Thyroid gland (tissue), 4 donors: Measurements from ENCODE around the gene PCDHA1. TPM values are rescaled to one million over a fixed set of nuclear protein-coding genes. Genes with fewer than 3 reads are reported as not detected.
A peak's percentile ranks its signal among the peaks of the same experiment; 100 is the strongest.
"Not testable (repeated sequence)": the region's sequence is repeated elsewhere in the genome, so short reads cannot be mapped to it uniquely, and the experiment has no call there.

ENCODE experiments used
- DNase-seq, 2 donors: peaks; one replicate each; pipeline ENCODE4 v3.0.0-alpha.2; 2019
- H3K27ac ChIP-seq, 3 donors: fragments of 200-600 bp; sonication (generic); 1 replicate in 2 of 3; 2 replicates in 1 of 3; pipeline ENCODE4 v1.5.1; 2016 to 2019; ENCODE audit warnings: mild to moderate bottlenecking in 1 of 3, moderate library complexity in 1 of 3
- H3K27me3 ChIP-seq: fragments of 200-600 bp; sonication (generic); one replicate; pipeline ENCODE4 v1.5.1; 2019
- H3K36me3 ChIP-seq, 2 donors: fragments of 200-600 bp; sonication (generic); one replicate each; pipeline ENCODE4 v1.5.1; 2016 to 2019
- H3K4me1 ChIP-seq, 2 donors: fragments of 200-600 bp; sonication (generic); one replicate each; pipeline ENCODE4 v1.5.1; 2017 to 2019
- H3K4me3 ChIP-seq, 3 donors: fragments of 200-600 bp; sonication (generic); replicated peaks in 1 of 3; 1 replicate in 2 of 3; 2 replicates in 1 of 3; pipeline ENCODE4 v1.5.1; 2016; ENCODE audit warnings: mild to moderate bottlenecking in 1 of 3
- H3K9me3 ChIP-seq: fragments of 200-600 bp; sonication (generic); one replicate; pipeline ENCODE4 v1.5.1; 2017
- CTCF ChIP-seq, 6 experiments: fragments of 200-600 bp in 3 of 6; fragments of 450-650 bp in 3 of 6; sonication (generic) in 3 of 6; IDR thresholded peaks; one replicate each; pipeline ENCODE4 v1.5.1; 2016 to 2019; ENCODE audit warnings: antibody characterized with exemption in 6 of 6, mild to moderate bottlenecking in 2 of 6, inconsistent platforms in 1 of 6, moderate library complexity in 1 of 6
- POLR2A ChIP-seq, 2 donors: fragments of 450-650 bp; IDR thresholded peaks; one replicate each; pipeline ENCODE4 v1.6.1; 2017; ENCODE audit warnings: antibody characterized with exemption in 2 of 2, mild to moderate bottlenecking in 2 of 2, moderate library complexity in 1 of 2
- WGBS, 2 donors: methylation state at CpG; one replicate each; pipeline ENCODE4 v1.1.5; 2017; 5-methylcytosine and 5-hydroxymethylcytosine counted together
- intact Hi-C: fragments of 100-400 bp; cut with DNase I; formaldehyde crosslinking; loops from one replicate; pipeline ENCODE4 v1.15.1; 2023
- total RNA-seq, 4 donors: library from RNA; depleted of rRNA; stranded (reverse); fragments of >200 nt; gene quantifications; one replicate each; pipeline ENCODE4 v1.2.3, GENCODE V29; 2016

PCDHA1 gene
- total RNA-seq, 4 donors from 2014 or later = 0.13 TPM; not detected in 3

GRCh38 chr5:140795259-140795641, 9.3 kb downstream of the PCDHA1 start:
- no peaks in the 10 kb centered on the region for H3K36me3 ChIP-seq
- DNase-seq = no peak
- TF ChIP-seq CTCF (IDR thresholded peaks at IDR 0.05) (peak in 1 of 6 experiments; percentile 18), POLR2A (IDR thresholded peaks at IDR 0.05) (no peak)
- intact Hi-C loops = no loop called here
- no peaks in the 10 kb centered on the region for H3K4me1 ChIP-seq
- no peaks in the 10 kb centered on the region for H3K27me3 ChIP-seq
- no peak overlapping the region for H3K4me3 ChIP-seq
- no peak overlapping the region for H3K27ac ChIP-seq
- H3K9me3 ChIP-seq = no peaks in the 10 kb centered on the region
- WGBS, 2 donors = 20 to 25% methylated on average over 15 of the region's 15 CpGs

GRCh38 chr5:140796072-140796717, 10.3 kb downstream of the PCDHA1 start:
- H3K9me3 ChIP-seq, DNase-seq, H3K27me3 ChIP-seq, H3K4me1 ChIP-seq, H3K4me3 ChIP-seq, intact Hi-C loops, H3K36me3 ChIP-seq, H3K27ac ChIP-seq: not testable (repeated sequence)
- 51 to 58% methylated on average over 47 to 68 of the region's 72 CpGs for WGBS, 2 donors

GRCh38 chr5:140796718-140797095, 10.8 kb downstream of the PCDHA1 start:
- no peak for DNase-seq
- intact Hi-C loops = no loop called here
- H3K4me1 ChIP-seq = no peaks in the 10 kb centered on the region
- TF ChIP-seq CTCF (IDR thresholded peaks at IDR 0.05) (no peak), POLR2A (IDR thresholded peaks at IDR 0.05) (no peak)
- no peaks in the 10 kb centered on the region for H3K27me3 ChIP-seq
- WGBS, 2 donors = 48 to 56% methylated on average over 12 to 22 of the region's 39 CpGs
- H3K4me3 ChIP-seq = no peak overlapping the region
- no peak overlapping the region for H3K27ac ChIP-seq
- no peaks in the 10 kb centered on the region for H3K9me3 ChIP-seq
- H3K36me3 ChIP-seq = no peaks in the 10 kb centered on the region

- no peak for DNase-seq
- H3K9me3 ChIP-seq = no peaks in the 10 kb centered on the region
- intact Hi-C loops = no loop called here
- H3K27ac ChIP-seq = no peak within 1 kb of the TSS
- no peaks in the 10 kb centered on the region for H3K4me1 ChIP-seq
- WGBS, 2 donors = 15 to 22% methylated on average over 28 to 29 of the region's 29 CpGs
- no peaks in the 10 kb centered on the region for H3K36me3 ChIP-seq
- no peak for TF ChIP-seq POLR2A (IDR thresholded peaks at IDR 0.05)
- peak in 2 of 6 experiments; percentile 30 to 51 for TF ChIP-seq CTCF (IDR thresholded peaks at IDR 0.05)
- H3K4me3 ChIP-seq = peak within 1 kb of the TSS in 1 of 3 donors; percentile 24
- no peaks in the 10 kb centered on the region for H3K27me3 ChIP-seq
These were observed 15.0 kb downstream of the PCDHA1 start, which contains the start of gene PCDHA3 for GRCh38 chr5:140800816-140801493. PCDHA3 (plus strand) TSS chr5:140801057.

- Histone ChIP-seq H3K4me3 (peak overlapping the region in 1 of 3 donors; percentile 24), H3K9me3 (no peaks in the 10 kb centered on the region), H3K36me3 (no peaks in the 10 kb centered on the region), H3K27me3 (no peaks in the 10 kb centered on the region), H3K4me1 (no peaks in the 10 kb centered on the region), H3K27ac (no peak overlapping the region)
- no peak for DNase-seq
- WGBS, 2 donors = 13 to 14% methylated on average over 16 of the region's 16 CpGs
- intact Hi-C loops = no loop called here
- TF ChIP-seq POLR2A (IDR thresholded peaks at IDR 0.05) (no peak), CTCF (IDR thresholded peaks at IDR 0.05) (peak in 3 of 6 experiments; percentile 9 to 34 (median 27))
These were observed 15.5 kb downstream of the PCDHA1 start for GRCh38 chr5:140801494-140801841.

GRCh38 chr5:140802381-140802780, 16.4 kb downstream of the PCDHA1 start:
- WGBS, 2 donors = 39 to 47% methylated on average over 32 to 33 of the region's 45 CpGs
- intact Hi-C loops, H3K27me3 ChIP-seq, H3K36me3 ChIP-seq, H3K4me3 ChIP-seq, H3K9me3 ChIP-seq, DNase-seq, H3K4me1 ChIP-seq, H3K27ac ChIP-seq: not testable (repeated sequence)
